ENCODE measurements around the gene HLCS.

HLCS gene

GRCh38 chr21:36881228-36881627 lies 85.2 kb downstream of the HLCS start:
- TF ChIP-seq CTCF (conservative IDR thresholded peaks at IDR 0.05; ENCODE audit: control insufficient read depth, insufficient read depth, low read depth, low read length), result no peak

GRCh38 chr21:36879827-36880226 lies 86.6 kb downstream of the HLCS start:
- no peak for TF ChIP-seq CTCF (conservative IDR thresholded peaks at IDR 0.05; ENCODE audit: control insufficient read depth, insufficient read depth, low read depth, low read length)
- H3K4me3 ChIP-seq (ENCODE audit: control insufficient read depth, low read depth, low read length), result no peak overlapping the region
- DNase-seq (ENCODE audit: low read depth), result no peak

More at GRCh38 chr21:36881228-36881627, 85.2 kb downstream of the HLCS start:
- no peak overlapping the region for H3K4me3 ChIP-seq (ENCODE audit: control insufficient read depth, low read depth, low read length)
- peak; percentile 79 for DNase-seq (ENCODE audit: low read depth)

- no peak for TF ChIP-seq CTCF (conservative IDR thresholded peaks at IDR 0.05; ENCODE audit: control insufficient read depth, insufficient read depth, low read depth, low read length)
- no peak overlapping the region for H3K4me3 ChIP-seq (ENCODE audit: control insufficient read depth, low read depth, low read length)
- no peak for DNase-seq (ENCODE audit: low read depth)
These were observed 88.7 kb downstream of the HLCS start for GRCh38 chr21:36877741-36878140.

- DNase-seq (ENCODE audit: low read depth), result no peak
- TF ChIP-seq CTCF (conservative IDR thresholded peaks at IDR 0.05; ENCODE audit: control insufficient read depth, insufficient read depth, low read depth, low read length), result no peak
- H3K4me3 ChIP-seq (ENCODE audit: control insufficient read depth, low read depth, low read length), result no peak overlapping the region
These were observed 91.8 kb downstream of the HLCS start for GRCh38 chr21:36874665-36875064.

GRCh38 chr21:36873513-36873912 lies 93.0 kb downstream of the HLCS start:
- DNase-seq (ENCODE audit: low read depth), result no peak
- no peak for TF ChIP-seq CTCF (conservative IDR thresholded peaks at IDR 0.05; ENCODE audit: control insufficient read depth, insufficient read depth, low read depth, low read length)
- H3K4me3 ChIP-seq (ENCODE audit: control insufficient read depth, low read depth, low read length), result no peak overlapping the region

GRCh38 chr21:36867291-36867905 lies 99.1 kb downstream of the HLCS start:
- no peak for TF ChIP-seq CTCF (conservative IDR thresholded peaks at IDR 0.05; ENCODE audit: control insufficient read depth, insufficient read depth, low read depth, low read length)
- no peak overlapping the region for H3K4me3 ChIP-seq (ENCODE audit: control insufficient read depth, low read depth, low read length)
- no peak for DNase-seq (ENCODE audit: low read depth)

- no peak overlapping the region for H3K4me3 ChIP-seq (ENCODE audit: control insufficient read depth, low read depth, low read length)
- DNase-seq (ENCODE audit: low read depth), result no peak
- TF ChIP-seq CTCF (conservative IDR thresholded peaks at IDR 0.05; ENCODE audit: control insufficient read depth, insufficient read depth, low read depth, low read length), result no peak
These were observed 100.0 kb downstream of the HLCS start for GRCh38 chr21:36866419-36866818.
